ENCODE results near the gene CLRN3.

CLRN3 gene

GRCh38 chr10:127872871-127873600 is 19.7 kb downstream of the CLRN3 start:
- DNase-seq, result no peak

GRCh38 chr10:127872011-127872761 is 20.6 kb downstream of the CLRN3 start:
- no peak for DNase-seq

GRCh38 chr10:127871631-127872010 is 21.1 kb downstream of the CLRN3 start:
- DNase-seq, result no peak

- no peak for DNase-seq
Measured at GRCh38 chr10:127869329-127869728, 23.4 kb downstream of the CLRN3 start.

- no peak for DNase-seq
Measured at GRCh38 chr10:127867805-127868204, 24.9 kb downstream of the CLRN3 start.

GRCh38 chr10:127866276-127867013 is 26.3 kb downstream of the CLRN3 start:
- no peak for DNase-seq

- no peak for DNase-seq
Measured at GRCh38 chr10:127863231-127863825, 29.4 kb downstream of the CLRN3 start.

GRCh38 chr10:127860592-127860991 is 32.1 kb downstream of the CLRN3 start:
- no peak for DNase-seq

- DNase-seq, result no peak
Measured at GRCh38 chr10:127855976-127856375, 36.8 kb downstream of the CLRN3 start.

- no peak for DNase-seq
Measured at GRCh38 chr10:127855591-127855881, 37.2 kb downstream of the CLRN3 start.

GRCh38 chr10:127854769-127855590 is 37.8 kb downstream of the CLRN3 start:
- no peak for DNase-seq

GRCh38 chr10:127853868-127854768 is 38.6 kb downstream of the CLRN3 start:
- DNase-seq, result peak; percentile 63

- DNase-seq, result no peak
Measured at GRCh38 chr10:127852456-127852855, 40.3 kb downstream of the CLRN3 start.

- DNase-seq, result no peak
Measured at GRCh38 chr10:127851661-127852194, 41.0 kb downstream of the CLRN3 start.

- no peak for DNase-seq
Measured at GRCh38 chr10:127850944-127851343, 41.8 kb downstream of the CLRN3 start.

GRCh38 chr10:127849921-127850320 is 42.8 kb downstream of the CLRN3 start:
- DNase-seq, result no peak

- no peak for DNase-seq
Measured at GRCh38 chr10:127849224-127849623, 43.5 kb downstream of the CLRN3 start.

- DNase-seq, result no peak
Measured at GRCh38 chr10:127848226-127848625, 44.5 kb downstream of the CLRN3 start.

GRCh38 chr10:127845756-127846155 is 47.0 kb downstream of the CLRN3 start:
- DNase-seq, result no peak

GRCh38 chr10:127840884-127841283 is 51.9 kb downstream of the CLRN3 start:
- DNase-seq, result no peak

GRCh38 chr10:127836966-127837365 is 55.8 kb downstream of the CLRN3 start:
- DNase-seq, result no peak
